Measurements from ENCODE around the gene C2orf69.

- TF ChIP-seq POLR2A (IDR thresholded peaks at IDR 0.05) (no peak), CTCF (IDR thresholded peaks at IDR 0.05) (no peak)
These were observed 39.3 kb downstream of the C2orf69 start for GRCh38 chr2:199950396-199950795.
